H1 (cell line): ENCODE results near the gene THBS3. TPM values are rescaled to one million over a fixed set of nuclear protein-coding genes. Genes with fewer than 3 reads are reported as not detected.
A peak's percentile ranks its signal among the peaks of the same experiment; 100 is the strongest.

Experiments
- CTCF ChIA-PET: fragments of 300-600 bp; sonication (Branson Sonifier 250); formaldehyde crosslinking; loops from one replicate; lab custom pipeline; 2021; ENCODE audit not compliant: partially characterized antibody; lab: Charles Lee
- POLR2A ChIA-PET: fragments of 300-600 bp; sonication (Branson Sonifier 250); formaldehyde crosslinking; loops from one replicate; lab custom pipeline; 2021; ENCODE audit warnings: inconsistent platforms; ENCODE audit not compliant: partially characterized antibody; lab: Charles Lee
- DNase-seq, 2 experiments: peaks; one replicate each; pipeline versions ENCODE4 v3.0.0 to v3.0.0-alpha.2; 2010 to 2022; ENCODE audit warnings: low spot score in 2 of 2, low read depth in 1 of 2, mixed read lengths in 1 of 2
- FAIRE-seq: peaks from 2 replicates; lab custom pipeline; 2011; peaks lifted over from hg19 to GRCh38; lab: Jason Lieb, UNC
- H2AFZ ChIP-seq: 2 replicates; pipeline ENCODE4 v1.8.1; 2012; ENCODE audit warnings: low read length, inconsistent platforms
- H2AK5ac ChIP-seq: 2 replicates; pipeline ENCODE4 v1.6.1; 2013; ENCODE audit warnings: low read depth, low read length
- H2BK120ac ChIP-seq: replicated peaks from 2 replicates; pipeline ENCODE3; 2013; ENCODE audit warnings: low read depth, low read length, inconsistent platforms
- H2BK12ac ChIP-seq: 2 replicates; pipeline ENCODE4 v1.6.1; 2013; ENCODE audit warnings: low read depth, low read length
- H2BK15ac ChIP-seq: 2 replicates; pipeline ENCODE4 v1.6.1; 2013; ENCODE audit warnings: low read length
- H2BK20ac ChIP-seq: 2 replicates; pipeline ENCODE4 v1.6.1; 2013; ENCODE audit warnings: low read length
- H2BK5ac ChIP-seq: 2 replicates; pipeline ENCODE4 v1.6.1; 2013; ENCODE audit warnings: low read depth, low read length
- H3K14ac ChIP-seq: 2 replicates; pipeline ENCODE4 v1.6.1; 2013; ENCODE audit warnings: inconsistent platforms; ENCODE audit not compliant: insufficient read length
- H3K18ac ChIP-seq: 2 replicates; pipeline ENCODE4 v1.6.1; 2013; ENCODE audit warnings: low read length; ENCODE audit errors: extremely low read depth
- H3K23ac ChIP-seq: 2 replicates; pipeline ENCODE4 v1.6.1; 2013; ENCODE audit warnings: inconsistent platforms; ENCODE audit not compliant: insufficient read length
- H3K23me2 ChIP-seq: 2 replicates; pipeline ENCODE4 v1.6.1; 2013; ENCODE audit warnings: low read depth, low read length
- H3K27ac ChIP-seq: 2 replicates; pipeline ENCODE4 v1.6.1; 2011; ENCODE audit warnings: low read depth, low read length, inconsistent platforms
- H3K27me3 ChIP-seq, 4 experiments: replicated peaks in 1 of 4; 1 replicate in 1 of 4; 2 replicates in 3 of 4; pipeline versions ENCODE4 v1.6.1 to v1.8.1; 2011 to 2013; ENCODE audit warnings: low read length in 3 of 4, mild to moderate bottlenecking in 3 of 4, inconsistent platforms in 2 of 4, mixed read lengths in 2 of 4, moderate library complexity in 1 of 4; ENCODE audit not compliant: control insufficient read depth in 3 of 4, insufficient read depth in 3 of 4; ENCODE audit errors: extremely low read depth in 1 of 4
- H3K36me3 ChIP-seq, 4 experiments: 2 replicates each; pipeline versions ENCODE4 v1.6.1 to v1.8.1; 2011 to 2013; ENCODE audit warnings: mild to moderate bottlenecking in 4 of 4, low read length in 3 of 4, moderate library complexity in 2 of 4, control low read depth in 1 of 4, inconsistent platforms in 1 of 4; ENCODE audit not compliant: insufficient read depth in 4 of 4, control insufficient read depth in 2 of 4
- H3K4ac ChIP-seq: replicated peaks from 2 replicates; pipeline ENCODE3; 2013; ENCODE audit warnings: low read length, low read depth, mixed read lengths, inconsistent platforms; ENCODE audit not compliant: insufficient read length
- H3K4me1 ChIP-seq, 4 experiments: replicated peaks in 1 of 4; 1 replicate in 1 of 4; 2 replicates in 3 of 4; pipeline versions ENCODE4 v1.6.1 to v1.8.1; 2011 to 2013; ENCODE audit warnings: low read length in 3 of 4, inconsistent platforms in 2 of 4, mixed read lengths in 1 of 4; ENCODE audit not compliant: insufficient read depth in 4 of 4, control insufficient read depth in 3 of 4
- H3K4me2 ChIP-seq, 2 experiments: 2 replicates each; pipeline versions ENCODE4 v1.6.1 to v1.8.1; 2011 to 2013; ENCODE audit warnings: low read depth in 2 of 2, low read length in 2 of 2, control low read depth in 1 of 2, inconsistent platforms in 1 of 2, mild to moderate bottlenecking in 1 of 2; ENCODE audit not compliant: insufficient read depth in 1 of 2
- H3K4me3 ChIP-seq, 4 experiments: fragments of 200-600, 300-600 bp in 1 of 4; sonication (generic), shearing (Covaris generic), sonication (Bioruptor Twin) in 1 of 4; 2 replicates each; pipeline versions ENCODE4 v1.5.1 to v1.8.1; 2011 to 2016; ENCODE audit warnings: low read length in 4 of 4, low read depth in 3 of 4, control low read depth in 2 of 4, inconsistent platforms in 2 of 4, mild to moderate bottlenecking in 2 of 4, mixed read lengths in 1 of 4, moderate library complexity in 1 of 4; ENCODE audit not compliant: insufficient read depth in 2 of 4; ENCODE audit errors: extremely low read depth in 1 of 4
- H3K56ac ChIP-seq: replicated peaks from 2 replicates; pipeline ENCODE3; 2013; ENCODE audit warnings: low read depth, mild to moderate bottlenecking, mixed read lengths, low read length, inconsistent platforms; ENCODE audit not compliant: insufficient read length
- H3K79me1 ChIP-seq: 2 replicates; pipeline ENCODE4 v1.6.1; 2013; ENCODE audit warnings: low read depth, low read length, control low read depth
- H3K79me2 ChIP-seq, 2 experiments: 2 replicates each; pipeline versions ENCODE4 v1.6.1 to v1.8.1; 2012 to 2013; ENCODE audit warnings: low read length in 2 of 2, mild to moderate bottlenecking in 2 of 2, inconsistent platforms in 1 of 2; ENCODE audit not compliant: insufficient read depth in 2 of 2, control insufficient read depth in 1 of 2
- H3K9ac ChIP-seq, 4 experiments: replicated peaks in 1 of 4; 1 replicate in 1 of 4; 2 replicates in 3 of 4; pipeline versions ENCODE4 v1.6.1 to v1.8.1; 2011 to 2013; ENCODE audit warnings: low read depth in 3 of 4, low read length in 3 of 4, control low read depth in 2 of 4, mild to moderate bottlenecking in 2 of 4, moderate library complexity in 2 of 4, inconsistent platforms in 1 of 4; ENCODE audit errors: extremely low read depth in 1 of 4
- H3K9me3 ChIP-seq, 2 experiments: 2 replicates each; pipeline versions ENCODE4 v1.6.1 to v1.8.1; 2012 to 2013; ENCODE audit warnings: mild to moderate bottlenecking in 2 of 2, moderate library complexity in 2 of 2, control low read depth in 1 of 2, inconsistent platforms in 1 of 2, low read depth in 1 of 2, low read length in 1 of 2, mixed read lengths in 1 of 2; ENCODE audit not compliant: insufficient read depth in 2 of 2
- H4K20me1 ChIP-seq, 2 experiments: replicated peaks in 1 of 2; 2 replicates each; pipeline versions ENCODE3 to v1.8.1; 2011 to 2013; ENCODE audit warnings: inconsistent platforms in 2 of 2, low read length in 2 of 2, mild to moderate bottlenecking in 1 of 2; ENCODE audit not compliant: insufficient read depth in 2 of 2, control insufficient read depth in 1 of 2
- H4K5ac ChIP-seq: 2 replicates; pipeline ENCODE4 v1.6.1; 2013; ENCODE audit warnings: low read length, low read depth, mixed read lengths, inconsistent platforms; ENCODE audit not compliant: insufficient read length
- H4K8ac ChIP-seq: 2 replicates; pipeline ENCODE4 v1.8.0; 2013; ENCODE audit warnings: mild to moderate bottlenecking, moderate library complexity, low read length, inconsistent platforms; ENCODE audit not compliant: insufficient read depth; ENCODE audit errors: extremely low read depth
- H4K91ac ChIP-seq: replicated peaks from 2 replicates; pipeline ENCODE3; 2013; ENCODE audit warnings: low read length, mixed read lengths, inconsistent platforms; ENCODE audit not compliant: insufficient read length
- BCL11A ChIP-seq, 2 experiments: IDR thresholded peaks; one replicate each; pipeline ENCODE4 v1.6.1; 2011; ENCODE audit warnings: low read depth in 2 of 2, low read length in 2 of 2, mild to moderate bottlenecking in 2 of 2
- BRCA1 ChIP-seq: IDR thresholded peaks from 2 replicates; pipeline ENCODE4 v1.6.1; 2012; ENCODE audit warnings: low read depth, low read length, improper control_type of control experiment
- CBX8 ChIP-seq: fragments of 300-800, 300-1000 bp; sonication (generic); IDR thresholded peaks from 2 replicates; pipeline ENCODE4 v1.7.1; 2016; ENCODE audit warnings: low read depth, low read length, borderline replicate concordance
- RAD21 ChIP-seq, 2 experiments: IDR thresholded peaks in 1 of 2; conservative IDR thresholded peaks in 1 of 2; 2 replicates each; pipeline ENCODE4 v1.6.1; 2011; ENCODE audit warnings: low read depth in 2 of 2, low read length in 2 of 2, improper control_type of control experiment in 1 of 2, inconsistent platforms in 1 of 2, mild to moderate bottlenecking in 1 of 2, moderate library complexity in 1 of 2
- RBBP5 ChIP-seq: IDR thresholded peaks from 2 replicates; pipeline ENCODE4 v1.7.1; 2012; ENCODE audit warnings: low read depth, mild to moderate bottlenecking, inconsistent platforms, low read length, moderate library complexity, borderline replicate concordance
- RXRA ChIP-seq: IDR thresholded peaks from 2 replicates; pipeline ENCODE4 v1.6.1; 2011; ENCODE audit warnings: low read depth, mild to moderate bottlenecking, low read length, moderate library complexity; ENCODE audit not compliant: insufficient read depth
- SAP30 ChIP-seq: fragments of 300-600 bp; sonication (generic); IDR thresholded peaks from 2 replicates; pipeline ENCODE4 v1.7.1; 2012; ENCODE audit warnings: low read length, moderate library complexity, mild to moderate bottlenecking, inconsistent platforms; ENCODE audit not compliant: insufficient read depth, insufficient replicate concordance
- SP2 ChIP-seq: IDR thresholded peaks from 2 replicates; pipeline ENCODE4 v1.6.1; 2012; ENCODE audit warnings: mild to moderate bottlenecking, low read length, inconsistent platforms
- SUZ12 ChIP-seq: fragments of 200-600 bp; sonication (generic); IDR thresholded peaks from 2 replicates; pipeline ENCODE4 v1.6.1; 2012; ENCODE audit warnings: mild to moderate bottlenecking, inconsistent platforms, low read length, moderate library complexity, mixed read lengths
- WGBS, 2 experiments: shearing (Covaris generic) in 1 of 2; methylation state at CpG; one replicate each; pipeline versions ENCODE4 v1.1.6 to v1.1.7; 2013 to 2015; ENCODE audit warnings: low lambda C conversion rate in 2 of 2, mixed read lengths in 2 of 2, inconsistent platforms in 1 of 2, low coverage in 1 of 2, missing lambda C conversion rate in 1 of 2; ENCODE audit not compliant: insufficient replicate concordance in 2 of 2, insufficient coverage in 1 of 2, insufficient read length in 1 of 2; ENCODE audit errors: extremely low coverage in 1 of 2, missing lambda C conversion rate in 1 of 2; 5-methylcytosine and 5-hydroxymethylcytosine counted together
- polyA plus RNA-seq, 7 experiments: library from polyadenylated mRNA; depleted of rRNA in 3 of 7; stranded (reverse) in 5 of 7; unstranded in 2 of 7; fragments of >200 nt in 5 of 7; fragments of 200-250 nt in 2 of 7; gene quantifications; 1 replicate in 5 of 7; 2 replicates in 1 of 7; 4 replicates in 1 of 7; pipeline versions ENCODE4 v1.2.1 to v1.2.3, GENCODE V29; 2011 to 2013; ENCODE audit warnings: missing spikeins in 2 of 7, mixed read lengths in 2 of 7
- total RNA-seq: library from RNA; stranded (reverse); fragmentation: NEBNext Ultra II Directional; extraction: Animal tissue kit (Norgen Biotek cat#: 25700); gene quantifications from 2 replicates; pipeline ENCODE4 v1.2.1, GENCODE V29; 2021

THBS3 gene
- total and polyA plus RNA-seq, 2 of the 8 experiments (the other 6 are each of a cell fraction or from before 2014, with no cell fraction given) = 3.0 to 3.5 TPM

GRCh38 chr1:155245163-155245524 lies 37.4 kb upstream of the THBS3 start:
- Histone ChIP-seq H2BK15ac (0 out of 2 replicates have a peak overlapping the region, but pooled peaks have one; percentile 9), H3K4me3 (peak overlapping the region; percentile 46 to 57 (median 53)), H3K4ac (no peak overlapping the region), H3K27ac (peak overlapping the region; percentile 79), H2BK20ac (peak overlapping the region; percentile 61; the same call in 1 of the 2 replicates), H3K4me2 (peak overlapping the region; percentile 59 to 73), H4K91ac (peak overlapping the region; percentile 29), H3K14ac (no peak overlapping the region), H3K27me3 (peaks cover 0 to 14% (median 4%) of the 10 kb centered on the region in 4 experiments; a peak in 2 of 7 replicates), H2BK120ac (no peak overlapping the region), H3K9me3 (no peaks in the 10 kb centered on the region), H3K36me3 (peaks cover 0 to 9% (median 2%) of the 10 kb centered on the region in 4 experiments; a peak in 2 of 8 replicates), H2BK5ac (peak overlapping the region; percentile 88), H2AFZ (no peak overlapping the region)
- FAIRE-seq = no peak
- POLR2A ChIA-PET = interaction anchor here (0.8 to 4.1 kb wide), 12 partner anchors 11 to 73 kb away, joined by 3 to 20 read pairs (median 5); partner anchors contain the start of genes CLK2, KRTCAP2, MTX1 and SCAMP3
- no peak for DNase-seq
- CTCF ChIA-PET = interaction anchor here (0.9 to 15.2 kb wide), 5 partner anchors 34 to 87 kb away, joined by 3 to 227 read pairs (median 11); partner anchors contain the start of genes FDPS, MTX1, RUSC1 and THBS3
- TF ChIP-seq CBX8 (no peak), RXRA (no peak), SAP30 (no peak), SP2 (no peak), SUZ12 (no peak), RAD21 (IDR thresholded peaks at IDR 0.05 in 1 of 2, conservative IDR thresholded peaks at IDR 0.05 in 1 of 2; ENCODE audit: low read depth in 2 of 2, low read length in 2 of 2) (no peak), BCL11A (IDR thresholded peaks at IDR 0.05; ENCODE audit: low read depth in 2 of 2, low read length in 2 of 2) (no peak), RBBP5 (no peak), BRCA1 (no peak)
- TF ChIP-seq, all 59 proteins: peak for 0
- H3K23me2 ChIP-seq = peaks cover 5% of the 10 kb centered on the region; the same call in 1 of the 2 replicates
- no peak overlapping the region for H3K23ac ChIP-seq
- H3K18ac ChIP-seq = peak overlapping the region; percentile 100
- peaks cover 0 to 4% (median 1%) of the 10 kb centered on the region in 4 experiments; a peak in 2 of 7 replicates for H3K4me1 ChIP-seq
- H3K79me2 ChIP-seq = no peaks in the 10 kb centered on the region
- no peak overlapping the region for H4K8ac ChIP-seq
- H4K5ac ChIP-seq = peak overlapping the region; percentile 38
- peaks cover 0 to 5% of the 10 kb centered on the region in 2 experiments for H4K20me1 ChIP-seq
- H3K79me1 ChIP-seq = no peaks in the 10 kb centered on the region
- H2AK5ac ChIP-seq = no peak overlapping the region
- no peak overlapping the region; the same call in 1 of the 2 replicates for H2BK12ac ChIP-seq
- no peak overlapping the region for H3K56ac ChIP-seq
- peak overlapping the region; percentile 73 to 80 (median 76); a peak in 6 of 7 replicates for H3K9ac ChIP-seq
- 55% methylated on average over 8 of the region's 8 CpGs; no CpG with 5 or more reads in 1 of the 2 experiments for WGBS, 2 experiments
